HG02981 (cell line): Measurements from ENCODE around the gene PSMD8.
"Not testable (repeated sequence)": the region's sequence is repeated elsewhere in the genome, so short reads cannot be mapped to it uniquely, and the experiment has no call there.

Experiments
- ATAC-seq: cut with Tn5 transposase; IDR thresholded peaks from one replicate; pipeline ENCODE4 v1.9.1; 2021; ENCODE audit warnings: mild to moderate bottlenecking, moderate library complexity; ENCODE audit not compliant: unreplicated experiment

PSMD8 gene

DNA sequence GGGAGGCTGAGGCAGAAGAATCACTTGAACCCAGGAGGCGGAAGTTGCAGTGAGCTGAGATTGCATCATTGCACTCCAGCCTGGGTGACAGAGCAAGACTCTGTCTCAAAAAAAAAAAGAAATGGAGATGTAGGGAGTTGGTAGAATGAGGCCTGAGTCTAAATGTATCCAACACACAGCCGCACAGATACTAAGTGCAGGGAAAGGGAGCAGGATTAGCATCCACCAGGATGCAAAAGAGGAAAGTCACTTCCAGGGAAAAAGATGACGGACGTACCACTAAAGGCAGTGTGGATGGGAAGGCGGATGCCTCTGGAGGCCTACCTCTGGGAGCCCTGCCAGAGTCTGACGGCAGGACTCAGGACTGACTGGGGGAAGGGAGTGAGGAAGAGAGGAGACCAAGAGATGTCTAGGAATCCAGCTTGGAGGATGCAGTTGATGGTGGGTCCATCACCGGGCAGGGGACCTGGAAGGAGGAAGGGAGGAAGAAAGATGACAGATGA is 35.3 kb downstream of the PSMD8 start:
- ATAC-seq = no peak

DNA sequence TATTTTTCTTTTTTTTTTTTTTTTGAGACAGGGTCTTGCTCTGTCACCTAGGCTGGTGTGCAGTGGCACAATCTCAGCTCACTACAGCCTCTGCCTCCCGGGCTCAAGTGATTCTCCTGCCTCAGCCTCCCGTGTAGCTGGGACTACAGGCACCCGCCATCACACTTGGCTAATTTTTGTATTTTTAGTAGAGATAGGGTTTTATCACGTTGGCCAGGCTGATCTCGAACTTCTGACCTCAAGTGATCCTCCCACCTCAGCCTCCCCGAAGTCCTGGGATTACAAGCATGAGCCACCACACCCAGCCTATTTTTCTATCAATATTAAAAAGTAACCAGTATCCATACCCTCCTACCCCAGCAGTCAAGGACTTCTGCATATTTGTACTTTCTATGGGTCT is 36.0 kb downstream of the PSMD8 start:
- not testable (repeated sequence) for ATAC-seq

DNA sequence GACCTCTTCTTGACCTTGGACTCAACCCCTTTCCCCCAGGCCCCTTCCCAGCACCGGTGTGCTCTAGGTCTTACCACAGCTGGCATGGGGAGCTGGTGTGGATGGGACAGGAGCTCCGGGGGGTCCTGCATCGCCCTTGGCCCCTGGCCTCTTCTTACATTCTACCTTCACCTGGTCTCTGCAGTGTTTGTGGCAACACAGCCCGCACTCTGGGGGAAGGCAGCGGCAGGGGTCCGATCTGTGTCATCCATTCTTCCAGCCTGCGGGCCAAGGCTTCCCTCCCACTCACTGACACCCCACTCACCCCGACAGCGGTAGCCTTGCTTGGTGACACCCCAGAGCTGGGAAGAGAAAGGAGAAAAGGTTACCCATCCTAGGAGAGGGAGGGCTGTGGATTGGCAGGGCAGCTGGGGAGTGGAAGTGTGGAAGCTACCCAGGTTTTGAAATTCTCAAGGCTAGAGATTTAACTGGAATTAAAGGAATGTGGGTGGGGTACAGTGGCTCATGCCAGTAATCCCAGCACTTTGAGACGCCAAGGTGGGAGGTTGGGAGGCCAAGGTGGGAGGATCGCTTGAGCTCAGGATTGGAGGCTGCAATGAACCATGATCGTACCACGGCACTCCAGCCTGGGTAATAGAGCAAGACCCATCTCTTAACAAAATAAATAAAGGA is 36.8 kb downstream of the PSMD8 start:
- ATAC-seq = no peak

DNA sequence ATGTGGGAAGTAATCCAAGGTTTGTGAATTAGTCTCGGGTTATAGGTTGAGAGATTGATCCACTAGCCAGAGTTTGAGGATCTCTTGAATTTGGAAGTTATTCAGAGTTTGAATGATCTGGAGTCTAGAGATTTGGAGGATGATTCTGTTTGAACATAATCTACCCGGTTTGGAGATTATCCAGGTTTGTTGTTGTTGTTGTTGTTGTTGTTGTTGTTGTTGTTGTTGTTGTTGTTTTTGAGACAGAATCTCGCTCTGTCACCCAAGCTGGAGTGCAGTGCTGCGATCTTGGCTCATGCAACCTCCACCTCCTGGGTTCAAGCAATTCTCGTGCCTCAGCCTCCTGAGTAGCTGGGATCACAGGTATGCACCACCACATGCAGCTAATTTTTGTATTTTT is 37.5 kb downstream of the PSMD8 start:
- ATAC-seq = not testable (repeated sequence)

DNA sequence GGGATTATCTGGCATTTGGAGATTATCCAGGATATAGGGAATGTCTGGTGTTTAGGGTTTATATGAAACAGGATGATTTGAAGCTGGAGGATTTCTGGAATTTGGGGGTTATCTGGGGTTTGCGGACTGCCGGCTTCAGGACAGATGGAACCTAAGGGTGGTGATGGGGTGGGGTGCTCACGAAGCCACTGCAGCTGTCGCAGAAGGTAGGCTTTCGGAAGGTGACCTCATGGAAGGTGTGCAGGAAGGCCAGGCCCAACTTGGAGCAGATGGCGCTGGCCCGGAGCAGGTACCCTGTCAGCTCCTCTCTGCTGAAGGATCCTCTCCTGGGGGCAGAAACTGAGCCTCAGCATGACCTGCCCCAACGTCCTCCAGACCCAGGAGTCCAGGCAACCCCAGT is 38.1 kb downstream of the PSMD8 start:
- no peak for ATAC-seq

DNA sequence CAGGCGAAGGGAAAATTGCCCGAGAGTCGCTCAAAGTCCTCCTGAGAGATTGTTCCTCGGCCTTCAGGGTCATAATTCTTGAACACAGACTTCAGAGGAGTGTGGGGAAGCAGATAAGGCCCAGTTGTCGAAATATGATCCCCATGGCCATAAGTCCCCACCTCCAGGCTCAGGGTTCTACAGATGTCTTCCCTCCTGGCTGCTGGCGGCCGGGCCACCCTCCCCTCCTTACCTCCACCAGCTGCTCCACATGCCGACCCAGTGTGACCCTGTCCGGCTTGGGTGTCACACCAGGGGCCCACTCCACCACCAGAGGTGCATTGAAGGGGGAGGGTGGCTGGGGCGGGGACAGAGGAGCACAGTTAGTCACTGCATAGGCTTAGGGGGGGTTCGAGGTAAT is 38.6 kb downstream of the PSMD8 start:
- ATAC-seq = no peak

DNA sequence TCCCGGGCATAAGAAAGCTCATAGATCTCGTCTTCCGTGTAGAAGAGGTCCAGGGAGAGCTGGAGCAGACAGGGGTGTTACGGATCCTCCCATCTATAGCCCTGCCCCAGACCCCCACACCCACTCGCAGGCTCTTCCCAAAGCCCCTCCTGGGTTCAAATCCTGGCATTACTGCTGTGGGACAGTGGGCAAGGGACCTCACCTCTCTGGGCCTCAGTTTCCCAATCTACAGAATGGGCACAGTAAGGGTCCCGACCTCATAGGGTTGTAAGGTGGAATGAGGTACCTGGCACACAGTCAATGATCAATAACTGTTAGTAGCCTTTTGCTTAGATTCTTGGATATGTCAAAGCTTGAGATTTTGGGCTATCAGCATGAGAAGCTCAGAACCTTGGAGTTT is 39.0 kb downstream of the PSMD8 start:
- no peak for ATAC-seq

DNA sequence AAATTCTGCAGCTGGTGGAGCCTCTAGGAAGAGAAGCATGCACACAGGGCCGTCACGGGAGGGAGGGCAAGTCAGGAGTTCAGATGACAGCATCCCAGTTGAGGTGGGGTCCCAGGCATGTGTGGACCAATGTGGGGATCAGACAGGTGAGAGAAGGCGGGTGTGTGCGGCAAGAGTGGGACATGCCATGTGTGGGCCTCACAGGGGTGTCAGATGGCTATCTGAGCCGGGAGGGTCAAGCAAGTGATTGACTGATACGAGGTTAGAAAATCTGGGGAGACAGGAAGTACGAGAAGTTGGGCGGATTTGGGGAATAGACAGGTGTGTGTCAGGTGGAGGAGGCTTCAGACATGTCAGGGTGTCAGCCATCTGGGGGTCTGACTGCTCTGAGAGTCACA is 42.8 kb downstream of the PSMD8 start:
- ATAC-seq = no peak

DNA sequence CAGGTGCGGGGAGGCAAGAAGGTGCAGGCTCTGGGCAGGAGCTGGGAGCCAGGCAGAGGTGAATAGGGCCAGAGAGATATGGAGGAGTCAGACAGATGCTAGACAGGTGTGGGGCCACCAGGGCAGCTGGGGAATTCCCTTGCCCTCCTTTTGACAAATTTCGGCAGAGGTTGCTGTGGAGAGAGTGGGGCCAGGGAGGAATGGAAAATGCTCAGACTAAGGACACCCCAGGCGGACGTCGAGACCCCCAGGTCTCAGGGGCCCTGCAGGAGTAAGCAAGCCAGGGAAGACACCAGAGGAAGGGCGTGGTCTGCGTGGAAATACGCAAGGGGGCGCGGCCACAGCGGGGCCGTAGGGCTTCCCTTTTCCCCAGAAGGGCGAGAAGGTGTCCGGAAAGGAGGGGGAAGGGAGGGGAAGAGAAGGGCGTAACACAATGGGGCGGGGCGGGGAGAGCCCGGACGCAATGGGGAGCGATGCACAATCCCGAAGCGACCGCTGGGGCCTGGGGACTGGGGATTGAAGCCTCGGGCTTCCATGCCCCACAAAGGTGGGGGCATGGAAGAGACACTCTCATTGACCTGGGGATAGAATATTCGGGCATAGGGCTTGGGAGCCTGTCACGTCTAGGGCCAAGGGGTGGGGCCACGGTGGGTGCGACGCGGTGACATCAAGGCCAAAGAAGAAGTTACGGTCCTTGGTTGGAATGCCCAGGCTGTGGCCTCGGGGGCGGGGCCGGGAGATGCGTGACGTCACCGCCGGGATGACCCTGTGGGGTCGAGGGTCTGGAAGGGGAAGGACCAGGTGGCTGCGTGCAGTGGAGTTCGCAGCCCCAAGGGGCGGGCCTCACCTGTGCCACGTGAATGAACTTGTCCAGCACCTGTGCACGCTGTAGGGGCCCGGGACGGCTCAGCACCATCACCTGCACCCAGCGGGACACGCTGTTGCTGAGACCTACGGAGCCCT is 43.5 kb downstream of the PSMD8 start:
- ATAC-seq = no peak

DNA sequence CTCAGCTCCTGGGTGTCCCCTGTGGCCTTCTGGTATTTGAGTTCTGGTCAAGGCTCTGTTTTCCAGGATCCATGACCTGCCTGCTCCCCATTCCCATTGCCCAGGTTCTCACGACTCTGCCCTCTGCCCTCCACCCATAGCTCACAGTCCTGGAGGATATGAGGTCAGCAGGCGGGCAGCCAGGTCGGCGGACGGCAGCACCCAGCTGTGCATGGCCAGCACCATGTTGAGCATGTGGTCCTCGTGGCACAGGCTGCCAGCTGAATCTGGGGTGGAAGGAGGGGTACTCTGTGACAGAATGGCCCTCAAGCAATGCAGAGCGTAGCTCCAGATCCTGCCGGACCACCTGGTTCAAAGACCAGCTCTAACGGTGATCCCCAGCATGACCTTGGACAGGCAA is 46.6 kb downstream of the PSMD8 start:
- ATAC-seq = no peak

DNA sequence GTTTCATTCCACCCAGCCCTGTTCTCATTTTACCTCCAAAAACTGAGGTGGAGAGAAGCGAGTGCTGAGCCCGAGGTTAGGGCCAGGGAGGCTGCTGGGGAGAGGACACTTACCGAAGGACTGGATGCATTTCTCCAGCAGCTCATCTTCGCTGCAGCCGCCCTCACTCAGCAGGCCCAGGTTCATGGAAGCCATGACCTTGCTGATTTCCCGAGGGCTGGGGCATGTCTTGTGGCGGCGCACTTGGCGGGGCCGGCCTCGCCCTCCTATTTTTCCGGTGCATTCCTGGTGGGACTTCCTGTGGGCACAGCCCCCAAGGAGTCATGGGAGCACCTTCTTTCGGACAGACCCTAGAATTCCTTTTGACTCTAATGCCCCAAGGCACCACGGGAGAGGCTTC is 47.5 kb downstream of the PSMD8 start:
- ATAC-seq = no peak

DNA sequence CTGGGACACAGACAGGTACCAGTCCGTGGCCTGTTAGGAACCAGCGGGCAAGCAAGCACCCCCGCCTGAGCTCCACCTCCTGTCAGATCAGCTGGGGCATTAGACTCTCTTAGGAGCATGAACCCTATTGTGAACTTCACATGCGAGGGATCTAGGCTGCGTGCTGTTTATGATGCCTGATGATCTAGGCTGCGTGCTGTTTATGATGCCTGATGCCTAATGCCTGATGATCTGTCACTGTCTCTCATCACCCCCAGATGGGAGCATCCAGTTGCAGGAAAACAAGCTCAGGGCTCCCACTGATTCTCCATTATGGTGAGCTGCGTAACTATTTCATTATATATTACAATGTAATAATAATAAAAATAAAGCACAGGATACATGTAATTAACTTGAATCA is 48.1 kb downstream of the PSMD8 start:
- ATAC-seq = no peak

DNA sequence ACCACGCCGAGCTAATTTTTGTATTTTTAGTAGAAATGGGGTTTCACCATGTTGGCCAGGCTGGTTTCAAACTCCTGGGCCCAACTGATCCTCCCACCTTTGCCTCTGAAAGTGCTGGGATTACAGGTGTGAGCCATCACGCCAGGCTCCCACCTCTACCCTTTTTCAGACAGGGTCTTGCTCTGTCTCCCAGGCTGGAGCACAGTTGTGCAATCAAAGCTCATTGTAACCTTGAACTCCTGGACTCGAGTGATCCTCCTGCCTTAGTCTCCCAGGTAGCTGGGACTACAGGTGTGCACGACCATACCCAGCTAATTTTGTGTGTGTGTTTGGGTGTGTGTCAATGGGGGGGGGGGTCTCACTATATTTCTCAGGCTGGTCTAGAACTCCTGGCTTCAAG is 49.9 kb downstream of the PSMD8 start:
- ATAC-seq = no peak

DNA sequence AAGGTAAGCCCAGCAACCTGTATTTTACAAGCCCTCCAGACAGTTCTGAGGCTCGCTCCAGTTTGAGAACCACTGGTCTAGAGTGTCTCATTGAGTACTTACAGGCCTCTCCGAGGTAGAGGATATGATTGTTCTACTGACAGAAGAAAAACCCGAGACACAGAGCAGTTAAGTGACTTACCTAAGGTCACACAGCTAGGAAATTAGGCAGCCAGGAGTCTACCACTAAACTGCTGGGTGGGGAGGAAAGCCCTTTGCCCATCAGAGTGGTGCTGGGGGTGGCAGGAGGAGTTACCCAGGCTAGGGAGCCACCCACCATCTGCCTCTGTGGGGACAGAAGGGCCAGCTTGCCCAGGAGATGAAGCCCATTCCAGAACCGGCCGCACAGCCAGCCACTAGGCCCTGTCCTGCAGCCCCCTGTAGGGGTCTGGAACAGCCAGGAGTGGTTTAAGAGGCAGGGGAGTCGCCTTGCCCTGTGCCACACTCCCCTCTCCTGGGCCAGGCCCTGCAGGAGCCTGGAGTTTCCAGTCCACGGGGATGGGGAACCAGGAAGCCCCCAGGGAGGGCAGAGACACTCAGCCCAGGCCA is 50.9 kb downstream of the PSMD8 start:
- no peak for ATAC-seq

DNA sequence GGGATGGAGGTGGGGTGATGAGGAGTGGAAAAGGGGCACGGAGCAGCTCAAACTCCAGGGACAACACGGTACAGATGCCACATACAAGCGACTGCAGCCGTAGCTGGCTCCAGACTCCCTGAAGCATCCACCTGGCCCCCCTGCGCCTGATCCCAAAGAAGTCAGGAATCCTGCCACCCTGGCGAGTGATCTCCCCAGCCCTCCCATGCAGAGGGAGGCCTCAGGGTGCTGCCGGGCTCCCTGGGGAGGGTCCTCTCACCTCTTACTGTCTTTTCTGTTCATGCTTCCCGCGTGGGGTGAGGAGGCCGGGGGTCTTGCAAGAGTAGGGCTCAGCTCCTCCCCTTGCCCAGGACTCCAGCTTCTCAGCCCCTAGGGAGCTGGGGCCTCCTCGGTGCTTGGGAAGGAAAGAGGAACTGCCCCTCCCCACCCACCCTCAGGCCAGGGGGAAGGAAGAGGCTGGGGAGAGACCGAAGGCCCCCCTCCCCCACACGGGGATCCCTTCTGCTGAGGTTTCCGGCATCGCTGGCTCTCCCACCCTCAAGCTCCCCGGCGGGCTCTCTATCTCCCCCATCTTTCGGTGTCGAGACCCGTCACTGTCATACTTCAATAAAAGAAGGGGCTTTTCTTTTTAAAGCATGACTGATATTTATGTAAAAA is 51.6 kb downstream of the PSMD8 start, which contains the start of gene RASGRP4:
RASGRP4 (minus strand) TSS at position 410 of the 657 bp plus-strand sequence; CDS start at position 282, 128 bp downstream.
- no peak for ATAC-seq

DNA sequence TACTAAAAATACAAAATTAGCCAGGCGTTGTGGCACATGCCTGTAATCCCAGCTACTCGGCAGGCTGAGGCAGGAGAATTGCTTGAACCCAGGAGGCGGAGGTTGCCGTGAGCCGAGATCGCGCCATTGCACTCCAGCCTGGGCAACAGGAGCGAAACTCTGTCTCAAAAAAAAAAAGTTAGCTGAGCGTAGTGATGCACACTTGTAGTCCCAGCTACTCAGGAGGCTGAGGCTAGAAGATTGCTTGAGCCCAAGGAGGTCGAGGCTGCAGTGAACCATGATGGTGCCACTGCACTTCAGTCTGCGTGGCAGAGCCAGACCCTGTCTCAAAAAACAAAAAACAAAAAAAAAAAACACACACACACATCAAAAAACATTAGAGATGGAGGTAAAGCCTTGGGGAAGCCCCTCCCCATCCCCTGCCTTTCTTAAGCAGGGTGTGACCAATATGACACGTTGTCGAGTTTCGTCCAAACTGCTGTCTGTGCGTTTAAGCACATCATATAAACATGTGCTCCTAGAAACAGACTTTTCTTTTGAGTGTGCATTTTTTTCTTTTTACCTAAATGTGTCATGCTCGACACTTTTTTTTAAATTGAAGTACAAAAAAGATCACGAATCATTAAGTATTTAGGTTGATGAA is 52.8 kb downstream of the PSMD8 start:
- ATAC-seq = not testable (repeated sequence)

DNA sequence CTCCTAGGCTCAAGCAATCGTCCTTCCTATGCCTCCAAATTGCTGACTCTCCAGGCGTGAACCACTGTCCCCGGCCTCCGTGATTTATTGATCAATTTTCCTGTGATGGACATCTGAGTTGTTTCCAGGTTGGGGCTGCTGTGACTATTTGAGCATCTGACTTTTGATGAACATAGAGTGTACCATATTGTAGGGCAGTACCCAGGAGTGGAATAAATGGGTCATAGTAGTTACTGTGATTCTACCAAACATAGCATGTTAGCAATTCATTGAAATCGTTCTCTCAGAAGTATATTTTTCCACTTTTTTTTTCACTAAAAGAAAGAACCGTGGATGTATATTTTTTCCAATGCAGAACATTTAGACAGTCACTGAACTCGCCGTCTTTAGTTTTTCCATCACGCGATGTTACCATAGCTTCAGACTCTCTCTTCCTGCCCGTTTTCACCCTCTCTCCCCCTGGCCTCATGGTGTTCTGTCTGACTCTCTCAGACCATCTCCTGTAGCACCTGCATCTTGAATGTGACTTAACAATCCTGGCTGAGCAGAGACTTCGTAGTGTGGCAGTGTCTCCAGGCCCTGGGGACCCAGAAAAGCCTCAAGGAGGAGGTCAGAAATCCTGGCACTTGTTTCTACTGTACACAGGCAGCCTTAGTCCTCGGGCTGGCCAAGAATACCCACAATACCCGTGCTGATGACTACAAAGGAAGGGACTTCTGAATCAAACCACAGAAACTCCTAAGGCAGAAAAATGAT is 54.9 kb downstream of the PSMD8 start:
- no peak for ATAC-seq

DNA sequence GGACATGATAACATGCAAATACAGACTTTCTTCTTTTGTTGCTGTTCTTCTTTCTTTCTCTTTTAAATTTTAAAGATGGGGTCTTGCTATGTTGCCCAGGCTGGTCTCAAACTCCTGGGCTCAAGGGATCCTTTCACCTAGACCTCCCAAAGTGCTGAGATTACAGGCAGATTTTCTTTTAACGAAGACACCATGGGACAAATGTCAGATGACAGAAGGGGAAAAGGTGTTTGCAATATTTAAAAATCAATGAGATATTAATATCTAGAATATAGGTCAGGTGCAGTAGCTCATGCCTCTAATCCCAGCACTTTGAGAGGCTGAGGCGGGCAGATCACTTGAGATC is 55.4 kb downstream of the PSMD8 start:
- ATAC-seq = no peak

DNA sequence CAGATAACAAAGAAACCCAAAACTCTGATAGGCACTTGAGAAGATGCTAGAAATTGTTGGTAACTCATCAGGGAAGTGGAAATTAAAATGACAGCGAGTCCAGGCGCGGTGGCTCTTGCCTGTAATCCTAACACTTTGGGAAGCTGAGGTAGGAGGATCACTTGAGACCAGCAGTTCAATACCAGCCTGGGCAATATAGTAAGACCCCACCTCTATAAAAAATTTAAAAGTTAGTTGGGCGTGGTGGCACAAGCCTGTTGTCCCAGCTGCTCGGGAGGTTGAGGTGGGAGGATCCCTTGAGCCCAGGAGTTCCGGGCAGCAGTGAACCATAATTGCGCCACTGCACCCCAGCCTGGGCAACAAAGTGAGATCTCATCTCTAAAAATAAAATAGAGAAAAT is 56.6 kb downstream of the PSMD8 start:
- ATAC-seq = no peak

DNA sequence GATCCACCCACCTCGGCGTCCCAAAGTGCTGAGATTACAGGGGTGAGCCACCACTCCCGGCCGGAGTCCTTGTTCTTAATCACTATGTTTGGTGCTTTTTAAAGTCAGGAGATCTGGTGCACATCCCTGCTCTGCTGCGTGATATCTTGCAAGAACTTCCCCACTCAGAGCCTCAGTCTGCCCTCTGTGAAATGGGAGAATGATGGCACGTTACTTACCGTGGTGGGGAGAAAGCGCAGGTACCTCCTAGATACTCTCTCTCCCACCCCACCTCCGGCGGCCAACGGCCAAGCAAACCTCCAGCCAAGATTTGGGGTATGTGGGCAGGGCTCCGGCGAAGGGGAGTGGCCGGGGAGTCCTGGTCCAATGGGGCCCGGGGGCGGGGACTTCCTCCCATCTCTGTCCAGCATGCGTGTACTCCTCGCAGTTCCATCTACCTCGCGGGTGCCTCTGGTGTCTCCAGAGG is 58.9 kb downstream of the PSMD8 start, which contains the start of gene RYR1:
RYR1 (plus strand) TSS at position 424 of the 466 bp plus-strand sequence. CDS start 139 bp downstream, outside the sequence.
- ATAC-seq = no peak
